SK-N-MC (cell line): ENCODE data around the gene PDCL3.

Experiments used
- EZH2 ChIP-seq: fragments of 200-600 bp; sonication (generic); IDR thresholded peaks from one replicate; pipeline ENCODE4 v1.6.1; 2017; ENCODE audit warnings: antibody characterized with exemption
- POLR2AphosphoS5 ChIP-seq: IDR thresholded peaks from 2 replicates; pipeline ENCODE4 v1.6.1; 2012; ENCODE audit warnings: mild to moderate bottlenecking, low read depth, low read length, borderline replicate concordance

DNA sequence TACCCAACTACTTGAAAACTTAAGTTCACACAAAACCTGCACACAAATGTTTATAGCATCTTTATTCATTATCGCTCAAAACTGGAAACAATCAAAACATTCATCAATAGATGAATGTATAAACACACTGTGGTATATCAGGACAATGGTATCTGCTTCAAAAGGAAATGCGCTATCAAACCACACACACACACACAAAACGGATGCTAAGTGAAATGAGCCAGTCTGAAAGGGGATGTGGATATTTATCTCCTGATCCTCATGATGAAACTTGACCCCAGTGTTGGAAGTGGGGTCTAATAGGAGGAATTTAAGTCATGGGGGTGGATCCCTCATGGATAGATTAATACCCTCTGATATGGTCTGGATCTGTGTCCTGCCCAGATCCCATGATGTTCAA lies 22.0 kb downstream of the PDCL3 start:
- TF ChIP-seq POLR2AphosphoS5, result no peak
- no peak for TF ChIP-seq EZH2
